H9 (cell line): Measurements from ENCODE around the gene TSPEAR. TPM values are rescaled to one million over a fixed set of nuclear protein-coding genes. Genes with fewer than 3 reads are reported as not detected.
"Not testable (repeated sequence)": the region's sequence is repeated elsewhere in the genome, so short reads cannot be mapped to it uniquely, and the experiment has no call there.

Experiments
- DNase-seq: peaks from one replicate; pipeline ENCODE4 v3.0.0-alpha.2; 2017
- H2AFZ ChIP-seq: one replicate; pipeline ENCODE4 v1.6.1; 2013; ENCODE audit warnings: mild to moderate bottlenecking, low read length, control low read depth, moderate library complexity
- H2AK5ac ChIP-seq: 2 replicates; pipeline ENCODE4 v1.6.1; 2013; ENCODE audit warnings: low read length, control low read depth, mixed read lengths; ENCODE audit not compliant: insufficient read length
- H2BK120ac ChIP-seq: one replicate; pipeline ENCODE4 v1.6.1; 2013; ENCODE audit warnings: low read depth, mild to moderate bottlenecking, low read length, control low read depth, inconsistent platforms; ENCODE audit not compliant: poor library complexity, severe bottlenecking
- H2BK12ac ChIP-seq: 2 replicates; pipeline ENCODE4 v1.6.1; 2013; ENCODE audit warnings: low read length, control low read depth, mixed read lengths, low read depth; ENCODE audit not compliant: insufficient read length
- H2BK15ac ChIP-seq: 2 replicates; pipeline ENCODE4 v1.6.1; 2013; ENCODE audit warnings: low read depth, low read length, control low read depth
- H2BK20ac ChIP-seq: one replicate; pipeline ENCODE4 v1.6.1; 2013; ENCODE audit warnings: low read depth, mild to moderate bottlenecking, low read length, control low read depth, inconsistent platforms; ENCODE audit not compliant: poor library complexity, severe bottlenecking
- H2BK5ac ChIP-seq: 2 replicates; pipeline ENCODE4 v1.6.1; 2013; ENCODE audit warnings: low read length, control low read depth, mixed read lengths; ENCODE audit not compliant: insufficient read length
- H3K14ac ChIP-seq: 2 replicates; pipeline ENCODE4 v1.6.1; 2013; ENCODE audit warnings: low read length, control low read depth; ENCODE audit not compliant: insufficient read depth
- H3K18ac ChIP-seq: 2 replicates; pipeline ENCODE4 v1.6.1; 2013; ENCODE audit warnings: low read depth, mild to moderate bottlenecking, mixed read lengths, low read length, control low read depth; ENCODE audit not compliant: insufficient read length
- H3K23ac ChIP-seq: 2 replicates; pipeline ENCODE4 v1.6.1; 2013; ENCODE audit warnings: low read length, control low read depth, mixed read lengths, low read depth; ENCODE audit not compliant: insufficient read length
- H3K23me2 ChIP-seq: 2 replicates; pipeline ENCODE4 v1.6.1; 2013; ENCODE audit warnings: low read depth, mild to moderate bottlenecking, mixed read lengths, low read length, control low read depth; ENCODE audit not compliant: insufficient read length, poor library complexity, severe bottlenecking
- H3K27ac ChIP-seq: 2 replicates; pipeline ENCODE4 v1.5.1; 2013; ENCODE audit warnings: low read length, control low read depth, mixed read lengths, low read depth; ENCODE audit not compliant: insufficient read length
- H3K27me3 ChIP-seq: 2 replicates; pipeline ENCODE4 v1.6.1; 2013; ENCODE audit warnings: low read length, control low read depth, inconsistent platforms; ENCODE audit not compliant: insufficient read depth
- H3K4ac ChIP-seq: 2 replicates; pipeline ENCODE4 v1.6.1; 2013; ENCODE audit warnings: low read depth, mild to moderate bottlenecking, control low read depth, inconsistent platforms, low read length, moderate library complexity
- H3K4me1 ChIP-seq: 2 replicates; pipeline ENCODE4 v1.6.1; 2013; ENCODE audit warnings: low read length, control low read depth, inconsistent platforms; ENCODE audit not compliant: insufficient read depth
- H3K4me2 ChIP-seq: 2 replicates; pipeline ENCODE4 v1.6.1; 2013; ENCODE audit warnings: low read length, control low read depth, mixed read lengths; ENCODE audit not compliant: insufficient read length, insufficient read depth
- H3K56ac ChIP-seq: 2 replicates; pipeline ENCODE4 v1.6.1; 2013; ENCODE audit warnings: low read depth, mild to moderate bottlenecking, mixed read lengths, low read length, control low read depth; ENCODE audit not compliant: insufficient read length
- H3K79me1 ChIP-seq: 2 replicates; pipeline ENCODE4 v1.6.1; 2013; ENCODE audit warnings: low read depth, mild to moderate bottlenecking, moderate library complexity, low read length, control low read depth, inconsistent platforms; ENCODE audit not compliant: insufficient read depth, poor library complexity, severe bottlenecking
- H3K79me2 ChIP-seq: 2 replicates; pipeline ENCODE4 v1.6.1; 2013; ENCODE audit warnings: low read length, control low read depth, inconsistent platforms; ENCODE audit not compliant: insufficient read depth
- H3K9ac ChIP-seq: 2 replicates; pipeline ENCODE4 v1.6.1; 2013; ENCODE audit warnings: low read length, control low read depth, mixed read lengths; ENCODE audit not compliant: insufficient read length; ENCODE audit errors: extremely low read depth
- H3K9me3 ChIP-seq: one replicate; pipeline ENCODE4 v1.6.1; 2013; ENCODE audit warnings: low read depth, low read length, inconsistent platforms; ENCODE audit not compliant: control insufficient read depth
- H3T11ph ChIP-seq: one replicate; pipeline ENCODE4 v1.6.1; 2013; ENCODE audit warnings: mild to moderate bottlenecking, low read length, control low read depth, inconsistent platforms
- H4K20me1 ChIP-seq: one replicate; pipeline ENCODE4 v1.6.1; 2013; ENCODE audit not compliant: control insufficient read depth, insufficient read length, insufficient read depth
- H4K5ac ChIP-seq: 2 replicates; pipeline ENCODE4 v1.6.1; 2013; ENCODE audit warnings: low read depth, mild to moderate bottlenecking, mixed read lengths, low read length, control low read depth; ENCODE audit not compliant: insufficient read length
- H4K8ac ChIP-seq: replicated peaks from 2 replicates; pipeline ENCODE4 v1.6.1; 2013; ENCODE audit warnings: low read length, control low read depth, mixed read lengths, low read depth; ENCODE audit not compliant: insufficient read length
- H4K91ac ChIP-seq: 2 replicates; pipeline ENCODE4 v1.6.1; 2013; ENCODE audit warnings: low read depth, mild to moderate bottlenecking, moderate library complexity, mixed read lengths, low read length, control low read depth; ENCODE audit not compliant: insufficient read length
- H3K27ac Mint-ChIP-seq, 3 experiments: 2 replicates in 2 of 3; 3 replicates in 1 of 3; pipeline ENCODE4 v1.8.0; 2020 to 2021; ENCODE audit warnings: mixed read lengths in 3 of 3, mild to moderate bottlenecking in 1 of 3, moderate library complexity in 1 of 3
- H3K27me3 Mint-ChIP-seq: 2 replicates; pipeline ENCODE4 v1.8.0; 2021; ENCODE audit warnings: low read depth, mild to moderate bottlenecking, moderate library complexity, mixed read lengths
- H3K36me3 Mint-ChIP-seq, 3 experiments: 2 replicates in 2 of 3; 3 replicates in 1 of 3; pipeline ENCODE4 v1.8.0; 2020 to 2021; ENCODE audit warnings: low read depth in 3 of 3, mixed read lengths in 3 of 3; ENCODE audit not compliant: insufficient read depth in 1 of 3
- H3K4me1 Mint-ChIP-seq, 2 experiments: 2 replicates each; pipeline ENCODE4 v1.8.0; 2020; ENCODE audit warnings: mixed read lengths in 2 of 2
- H3K4me3 Mint-ChIP-seq, 2 experiments: 2 replicates in 1 of 2; 3 replicates in 1 of 2; pipeline ENCODE4 v1.8.0; 2020 to 2021; ENCODE audit warnings: mild to moderate bottlenecking in 2 of 2, mixed read lengths in 2 of 2, moderate library complexity in 1 of 2
- H3K9me3 Mint-ChIP-seq, 2 experiments: 2 replicates in 1 of 2; 3 replicates in 1 of 2; pipeline ENCODE4 v1.8.0; 2020; ENCODE audit warnings: mild to moderate bottlenecking in 2 of 2, mixed read lengths in 2 of 2, moderate library complexity in 1 of 2
- WGBS: extraction: QIAGEN DNeasy Blood & Tissue Kit; methylation state at CpG from one replicate; pipeline ENCODE4 v1.1.7; 2013; ENCODE audit warnings: missing lambda C conversion rate, low lambda C conversion rate, mixed read lengths; ENCODE audit not compliant: insufficient read length; ENCODE audit errors: extremely low coverage; 5-methylcytosine and 5-hydroxymethylcytosine counted together
- total RNA-seq: library from RNA; stranded (reverse); gene quantifications from 2 replicates; pipeline ENCODE4 v1.2.1, GENCODE V29; 2021
- TF ChIP-seq, protein P1 (sequence below): fragments of 200-600 bp; sonication (generic); conservative IDR thresholded peaks from 3 replicates; pipeline ENCODE4 v1.8.0; 2021; ENCODE audit warnings: antibody characterized with exemption, mild to moderate bottlenecking

TSPEAR gene
- total RNA-seq, 1 experiment from 2014 or later: 1.3 TPM

DNA sequence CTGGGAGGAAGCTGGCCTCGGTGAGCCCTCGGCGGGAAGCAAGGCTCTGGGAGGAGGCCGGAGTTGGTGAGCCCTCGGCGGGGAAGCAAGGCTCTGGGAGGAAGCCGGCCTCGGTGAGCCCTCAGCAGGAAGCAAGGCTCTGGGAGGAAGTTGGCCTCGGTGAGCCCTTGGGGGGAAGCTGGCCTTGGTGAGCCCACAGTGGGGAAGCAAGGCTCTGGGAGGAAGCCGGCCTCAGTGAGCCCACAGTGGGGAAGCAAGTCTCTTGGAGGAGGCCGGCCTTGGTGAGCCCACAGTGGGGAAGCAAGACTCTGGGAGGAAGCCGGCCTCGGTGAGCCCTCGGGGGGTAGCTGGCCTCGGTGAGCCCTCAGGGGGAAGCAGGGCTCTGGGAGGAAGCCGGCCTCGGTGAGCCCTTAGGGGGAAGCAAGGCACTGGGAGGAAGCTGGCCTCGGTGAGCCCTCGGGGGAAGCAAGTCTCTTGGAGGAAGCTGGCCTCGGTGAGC, 207.4 kb downstream of the TSPEAR start:
- Histone ChIP-seq H3K18ac (no peak overlapping the region), H3K9ac (no peak overlapping the region), H4K5ac (no peak overlapping the region), H2BK15ac (no peak overlapping the region), H3K23ac (no peak overlapping the region), H3K79me1 (no peaks in the 10 kb centered on the region), H3K79me2 (no peaks in the 10 kb centered on the region), H4K20me1 (peaks cover 5% of the 10 kb centered on the region), H3K4me2 (no peak overlapping the region), H2BK120ac (no peak overlapping the region), H3K27me3 (no peaks in the 10 kb centered on the region), H4K8ac (no peak overlapping the region), H3K23me2 (no peaks in the 10 kb centered on the region), H2AFZ (no peak overlapping the region), H2AK5ac (no peak overlapping the region), H2BK5ac (no peak overlapping the region), H3T11ph (no peak overlapping the region), H3K14ac (no peak overlapping the region), H4K91ac (no peak overlapping the region), H2BK20ac (no peak overlapping the region), H3K4me1 (no peaks in the 10 kb centered on the region), H3K9me3 (no peaks in the 10 kb centered on the region), H3K56ac (no peak overlapping the region), H3K27ac (no peak overlapping the region), H2BK12ac (no peak overlapping the region), H3K4ac (no peak overlapping the region)
- Mint-ChIP-seq H3K27me3 (no peaks in the 10 kb centered on the region), H3K9me3 (no peaks in the 10 kb centered on the region), H3K4me3 (no peak overlapping the region), H3K4me1 (no peaks in the 10 kb centered on the region; a peak in 2 of 4 replicates), H3K36me3 (peaks cover 0 to 2% (median 0%) of the 10 kb centered on the region in 3 experiments; a peak in 2 of 7 replicates), H3K27ac (no peak overlapping the region)
- DNase-seq: no peak
- no CpG with 5 or more reads among the region's 20 CpGs for WGBS
- TF ChIP-seq, protein P1, sequence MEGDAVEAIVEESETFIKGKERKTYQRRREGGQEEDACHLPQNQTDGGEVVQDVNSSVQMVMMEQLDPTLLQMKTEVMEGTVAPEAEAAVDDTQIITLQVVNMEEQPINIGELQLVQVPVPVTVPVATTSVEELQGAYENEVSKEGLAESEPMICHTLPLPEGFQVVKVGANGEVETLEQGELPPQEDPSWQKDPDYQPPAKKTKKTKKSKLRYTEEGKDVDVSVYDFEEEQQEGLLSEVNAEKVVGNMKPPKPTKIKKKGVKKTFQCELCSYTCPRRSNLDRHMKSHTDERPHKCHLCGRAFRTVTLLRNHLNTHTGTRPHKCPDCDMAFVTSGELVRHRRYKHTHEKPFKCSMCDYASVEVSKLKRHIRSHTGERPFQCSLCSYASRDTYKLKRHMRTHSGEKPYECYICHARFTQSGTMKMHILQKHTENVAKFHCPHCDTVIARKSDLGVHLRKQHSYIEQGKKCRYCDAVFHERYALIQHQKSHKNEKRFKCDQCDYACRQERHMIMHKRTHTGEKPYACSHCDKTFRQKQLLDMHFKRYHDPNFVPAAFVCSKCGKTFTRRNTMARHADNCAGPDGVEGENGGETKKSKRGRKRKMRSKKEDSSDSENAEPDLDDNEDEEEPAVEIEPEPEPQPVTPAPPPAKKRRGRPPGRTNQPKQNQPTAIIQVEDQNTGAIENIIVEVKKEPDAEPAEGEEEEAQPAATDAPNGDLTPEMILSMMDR: no peak

DNA sequence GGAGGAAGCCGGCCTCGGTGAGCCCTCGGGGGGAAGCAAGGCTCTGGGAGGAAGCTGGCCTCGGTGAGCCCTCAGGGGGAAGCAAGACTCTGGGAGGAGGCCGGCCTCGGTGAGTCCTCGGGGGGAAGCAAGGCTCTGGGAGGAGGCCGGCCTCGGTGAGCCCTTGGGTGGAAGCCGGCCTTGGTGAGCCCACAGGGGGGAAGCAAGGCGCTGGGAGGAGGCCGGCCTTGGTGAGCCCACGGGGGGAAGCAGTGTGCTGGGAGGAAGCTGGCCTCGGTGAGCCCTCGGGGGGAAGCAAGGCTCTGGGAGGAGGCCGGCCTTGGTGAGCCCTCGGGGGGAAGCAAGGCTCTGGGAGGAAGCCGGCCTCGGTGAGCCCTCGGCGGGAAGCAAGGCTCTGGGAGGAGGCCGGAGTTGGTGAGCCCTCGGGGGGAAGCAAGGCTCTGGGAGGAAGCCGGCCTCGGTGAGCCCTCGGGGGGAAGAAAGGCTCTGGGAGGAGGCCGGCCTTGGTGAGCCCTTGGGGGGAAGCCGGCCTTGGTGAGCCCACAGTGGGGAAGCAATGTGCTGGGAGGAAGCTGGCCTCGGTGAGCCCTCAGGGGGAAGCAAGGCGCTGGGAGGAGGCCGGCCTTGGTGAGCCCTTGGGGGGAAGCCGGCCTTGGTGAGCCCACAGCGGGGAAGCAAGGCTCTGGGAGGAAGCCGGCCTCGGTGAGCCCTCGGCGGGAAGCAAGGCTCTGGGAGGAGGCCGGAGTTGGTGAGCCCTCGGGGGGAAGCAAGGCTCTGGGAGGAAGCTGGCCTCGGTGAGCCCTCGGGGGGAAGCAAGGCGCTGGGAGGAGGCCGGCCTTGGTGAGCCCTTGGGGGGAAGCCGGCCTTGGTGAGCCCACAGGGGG, 208.1 kb downstream of the TSPEAR start:
- not testable (repeated sequence) for H3K9me3 Mint-ChIP-seq, H3K9me3 ChIP-seq, H4K20me1 ChIP-seq, H2BK15ac ChIP-seq, H2BK12ac ChIP-seq, H3K27ac ChIP-seq, H3K79me2 ChIP-seq, H2BK120ac ChIP-seq, H3K27ac Mint-ChIP-seq, H2AK5ac ChIP-seq, H3K9ac ChIP-seq, H3K23me2 ChIP-seq, H3K4me1 Mint-ChIP-seq, H4K8ac ChIP-seq, H3T11ph ChIP-seq, H3K4ac ChIP-seq, H3K4me3 Mint-ChIP-seq, H4K5ac ChIP-seq, H2BK5ac ChIP-seq, H3K18ac ChIP-seq, H3K79me1 ChIP-seq, DNase-seq, H3K27me3 Mint-ChIP-seq, H3K36me3 Mint-ChIP-seq, H3K56ac ChIP-seq, H3K27me3 ChIP-seq, H3K4me1 ChIP-seq, H3K14ac ChIP-seq, H3K4me2 ChIP-seq, H2BK20ac ChIP-seq, H3K23ac ChIP-seq, H2AFZ ChIP-seq, H4K91ac ChIP-seq
- WGBS: no CpG with 5 or more reads among the region's 44 CpGs
